ENCODE data around the gene TRPM8. TPM values are rescaled to one million over a fixed set of nuclear protein-coding genes. Genes with fewer than 3 reads are reported as not detected.

Gene TRPM8
- polyA plus RNA-seq, 4 donors, result 0.18 TPM; not detected in 3

DNA sequence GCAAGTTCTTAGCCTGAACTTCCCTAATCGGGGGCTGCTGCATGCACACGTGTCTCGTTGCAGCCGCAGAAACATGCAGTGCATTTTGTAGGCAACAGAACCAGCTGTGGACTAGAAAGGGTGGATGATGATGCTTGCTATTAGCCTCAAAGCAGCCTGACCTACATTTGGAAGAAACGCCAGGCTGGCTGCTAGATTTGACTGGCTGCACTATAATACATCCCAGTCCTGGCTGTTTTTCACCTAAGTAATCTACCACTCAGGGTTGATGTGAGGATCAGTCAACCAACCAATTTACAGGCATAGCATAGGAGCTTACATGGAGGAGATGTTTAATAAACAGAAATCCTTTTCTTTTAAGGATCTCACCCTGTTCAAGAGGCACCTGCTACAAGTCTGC lies 77.0 kb downstream of the TRPM8 start:
- DNase-seq, result no peak
- H3K27me3 ChIP-seq (ENCODE audit: control insufficient read depth in 3 of 3, insufficient read depth in 3 of 3, low read length in 3 of 3), result peaks cover 0 to 2% (median 0%) of the 10 kb centered on the region in 3 donors
- H3K9me3 ChIP-seq (ENCODE audit: control insufficient read depth in 2 of 2, insufficient read depth in 1 of 2, low read depth in 1 of 2, low read length in 1 of 2), result peaks cover 0 to 5% of the 10 kb centered on the region in 2 donors
- no peaks in the 10 kb centered on the region for H3K4me1 ChIP-seq (ENCODE audit: control insufficient read depth in 3 of 3, insufficient read depth in 2 of 3, low read depth in 1 of 3, low read length in 2 of 3)
- no peak overlapping the region for H3K27ac ChIP-seq (ENCODE audit: low read depth in 1 of 3, low read length in 2 of 3)
- H3K36me3 ChIP-seq (ENCODE audit: control insufficient read depth in 3 of 3, insufficient read depth in 2 of 3, low read depth in 1 of 3, low read length in 3 of 3), result no peaks in the 10 kb centered on the region
- no peak for FAIRE-seq
- WGBS, 3 donors, result 84 to 97% (median 87%) methylated on average over 5 of the region's 5 CpGs
- H3K4me3 ChIP-seq (ENCODE audit: low read depth in 1 of 3, low read length in 3 of 3), result no peak overlapping the region

DNA sequence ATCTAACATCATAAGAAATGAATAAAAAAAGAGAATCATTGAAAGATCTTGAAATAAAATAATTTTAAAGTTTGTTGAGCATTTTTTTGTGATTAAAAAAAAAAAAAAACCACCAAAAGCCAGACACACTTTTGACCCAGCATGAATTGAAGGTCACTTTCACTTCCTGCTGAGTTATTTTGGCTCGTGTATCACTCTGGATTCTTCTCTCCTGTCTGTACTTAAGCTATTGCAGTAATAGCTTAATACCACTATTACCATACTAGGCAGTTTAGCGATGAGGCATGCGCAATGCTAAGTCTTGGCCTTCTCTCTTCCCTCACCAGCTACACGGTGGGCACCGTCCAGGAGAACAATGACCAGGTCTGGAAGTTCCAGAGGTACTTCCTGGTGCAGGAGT lies 78.8 kb downstream of the TRPM8 start:
- Histone ChIP-seq H3K9me3 (ENCODE audit: control insufficient read depth in 2 of 2, insufficient read depth in 1 of 2, low read depth in 1 of 2, low read length in 1 of 2) (peaks cover 0 to 5% of the 10 kb centered on the region in 2 donors), H3K27me3 (ENCODE audit: control insufficient read depth in 3 of 3, insufficient read depth in 3 of 3, low read length in 3 of 3) (peaks cover 0 to 2% (median 0%) of the 10 kb centered on the region in 3 donors), H3K36me3 (ENCODE audit: control insufficient read depth in 3 of 3, insufficient read depth in 2 of 3, low read depth in 1 of 3, low read length in 3 of 3) (no peaks in the 10 kb centered on the region), H3K4me1 (ENCODE audit: control insufficient read depth in 3 of 3, insufficient read depth in 2 of 3, low read depth in 1 of 3, low read length in 2 of 3) (no peaks in the 10 kb centered on the region), H3K27ac (ENCODE audit: low read depth in 1 of 3, low read length in 2 of 3) (no peak overlapping the region), H3K4me3 (ENCODE audit: low read depth in 1 of 3, low read length in 3 of 3) (no peak overlapping the region)
- no peak for FAIRE-seq
- no peak for DNase-seq
- WGBS, 3 donors, result 75 to 82% (median 77%) methylated on average over 5 of the region's 5 CpGs

DNA sequence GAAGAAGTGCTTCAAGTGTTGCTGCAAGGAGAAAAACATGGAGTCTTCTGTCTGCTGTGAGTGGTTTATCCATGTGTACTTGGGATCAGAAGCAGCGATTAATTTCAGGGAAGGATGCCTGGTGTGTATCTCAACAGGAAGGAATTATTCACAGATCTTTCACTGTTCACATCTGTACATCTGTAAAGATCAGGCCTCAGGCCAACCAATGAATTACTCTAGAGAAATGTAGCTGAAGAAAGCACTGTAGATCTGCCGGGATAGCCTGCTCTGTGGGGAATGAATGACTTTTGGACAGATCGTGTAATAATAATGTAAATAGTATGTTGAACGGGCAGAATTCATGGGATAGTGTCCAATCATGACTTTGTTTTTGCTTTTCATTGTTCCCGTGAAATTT lies 79.3 kb downstream of the TRPM8 start:
- peaks cover 0 to 5% of the 10 kb centered on the region in 2 donors for H3K9me3 ChIP-seq (ENCODE audit: control insufficient read depth in 2 of 2, insufficient read depth in 1 of 2, low read depth in 1 of 2, low read length in 1 of 2)
- 71 to 85% (median 84%) methylated on average over 5 of the region's 5 CpGs for WGBS, 3 donors

DNA sequence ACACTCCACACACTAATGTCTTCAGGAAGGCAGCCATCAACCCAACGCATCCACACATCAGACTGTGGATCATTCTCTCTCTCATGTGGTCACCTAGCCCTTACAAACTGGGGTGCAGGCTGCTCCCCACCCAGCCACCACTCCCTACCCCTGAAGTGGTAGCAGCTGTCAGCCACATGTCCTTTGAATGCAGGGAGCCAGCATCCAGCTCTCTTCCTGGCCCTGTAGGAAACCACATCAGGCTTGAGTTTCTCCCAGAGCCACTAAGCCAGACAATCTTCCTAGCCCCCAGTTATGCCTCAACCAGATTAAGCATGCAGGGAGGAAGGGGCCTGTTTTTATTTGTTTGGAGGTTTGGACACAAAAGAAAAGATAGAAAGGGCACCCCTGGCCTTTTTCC lies 80.5 kb downstream of the TRPM8 start:
- Histone ChIP-seq H3K4me1 (ENCODE audit: control insufficient read depth in 3 of 3, insufficient read depth in 2 of 3, low read depth in 1 of 3, low read length in 2 of 3) (no peaks in the 10 kb centered on the region), H3K27ac (ENCODE audit: low read depth in 1 of 3, low read length in 2 of 3) (no peak overlapping the region), H3K4me3 (ENCODE audit: low read depth in 1 of 3, low read length in 3 of 3) (no peak overlapping the region), H3K36me3 (ENCODE audit: control insufficient read depth in 3 of 3, insufficient read depth in 2 of 3, low read depth in 1 of 3, low read length in 3 of 3) (no peaks in the 10 kb centered on the region), H3K9me3 (ENCODE audit: control insufficient read depth in 2 of 2, insufficient read depth in 1 of 2, low read depth in 1 of 2, low read length in 1 of 2) (peaks cover 0 to 5% of the 10 kb centered on the region in 2 donors), H3K27me3 (ENCODE audit: control insufficient read depth in 3 of 3, insufficient read depth in 3 of 3, low read length in 3 of 3) (peaks cover 0 to 4% (median 0%) of the 10 kb centered on the region in 3 donors)
- 56 to 85% (median 78%) methylated on average over 1 of the region's 1 CpG for WGBS, 3 donors
- FAIRE-seq, result no peak
- no peak for DNase-seq

More for the DNA sequence above, 79.3 kb downstream of the TRPM8 start:
- no peak overlapping the region for H3K4me3 ChIP-seq (ENCODE audit: low read depth in 1 of 3, low read length in 3 of 3)
- H3K27me3 ChIP-seq (ENCODE audit: control insufficient read depth in 3 of 3, insufficient read depth in 3 of 3, low read length in 3 of 3), result no peaks in the 10 kb centered on the region
- H3K27ac ChIP-seq (ENCODE audit: low read depth in 1 of 3, low read length in 2 of 3), result no peak overlapping the region
- H3K36me3 ChIP-seq (ENCODE audit: control insufficient read depth in 3 of 3, insufficient read depth in 2 of 3, low read depth in 1 of 3, low read length in 3 of 3), result no peaks in the 10 kb centered on the region
- FAIRE-seq, result no peak
- no peaks in the 10 kb centered on the region for H3K4me1 ChIP-seq (ENCODE audit: control insufficient read depth in 3 of 3, insufficient read depth in 2 of 3, low read depth in 1 of 3, low read length in 2 of 3)
- no peak for DNase-seq

DNA sequence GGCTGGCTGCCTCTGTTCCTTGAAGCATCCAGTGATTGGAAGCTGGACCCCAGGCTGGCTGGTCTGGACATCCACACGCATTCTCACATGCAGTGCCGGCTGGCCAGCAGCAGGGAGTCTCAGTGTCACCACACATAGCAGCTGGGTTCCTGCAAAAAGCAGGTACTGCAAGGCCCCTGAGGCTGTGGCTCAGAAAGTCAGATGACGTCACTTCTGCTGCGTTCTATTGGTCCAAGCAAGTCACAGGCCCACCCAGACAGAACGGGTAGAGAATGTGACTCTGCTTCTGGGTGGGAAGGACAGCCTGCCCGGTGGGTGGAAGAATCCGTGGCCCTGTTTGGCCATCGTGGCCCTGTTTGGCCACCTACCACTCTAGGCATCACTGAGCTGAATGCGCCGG lies 82.0 kb downstream of the TRPM8 start:
- Histone ChIP-seq H3K4me1 (ENCODE audit: control insufficient read depth in 3 of 3, insufficient read depth in 2 of 3, low read depth in 1 of 3, low read length in 2 of 3) (no peaks in the 10 kb centered on the region), H3K36me3 (ENCODE audit: control insufficient read depth in 3 of 3, insufficient read depth in 2 of 3, low read depth in 1 of 3, low read length in 3 of 3) (no peaks in the 10 kb centered on the region), H3K4me3 (ENCODE audit: low read depth in 1 of 3, low read length in 3 of 3) (no peak overlapping the region), H3K27me3 (ENCODE audit: control insufficient read depth in 3 of 3, insufficient read depth in 3 of 3, low read length in 3 of 3) (peaks cover 0 to 9% (median 0%) of the 10 kb centered on the region in 3 donors), H3K27ac (ENCODE audit: low read depth in 1 of 3, low read length in 2 of 3) (no peak overlapping the region), H3K9me3 (ENCODE audit: control insufficient read depth in 2 of 2, insufficient read depth in 1 of 2, low read depth in 1 of 2, low read length in 1 of 2) (no peaks in the 10 kb centered on the region)
- 84 to 86% (median 84%) methylated on average over 8 to 10 of the region's 10 CpGs for WGBS, 3 donors
- FAIRE-seq (no peak), DNase-seq (no peak)

DNA sequence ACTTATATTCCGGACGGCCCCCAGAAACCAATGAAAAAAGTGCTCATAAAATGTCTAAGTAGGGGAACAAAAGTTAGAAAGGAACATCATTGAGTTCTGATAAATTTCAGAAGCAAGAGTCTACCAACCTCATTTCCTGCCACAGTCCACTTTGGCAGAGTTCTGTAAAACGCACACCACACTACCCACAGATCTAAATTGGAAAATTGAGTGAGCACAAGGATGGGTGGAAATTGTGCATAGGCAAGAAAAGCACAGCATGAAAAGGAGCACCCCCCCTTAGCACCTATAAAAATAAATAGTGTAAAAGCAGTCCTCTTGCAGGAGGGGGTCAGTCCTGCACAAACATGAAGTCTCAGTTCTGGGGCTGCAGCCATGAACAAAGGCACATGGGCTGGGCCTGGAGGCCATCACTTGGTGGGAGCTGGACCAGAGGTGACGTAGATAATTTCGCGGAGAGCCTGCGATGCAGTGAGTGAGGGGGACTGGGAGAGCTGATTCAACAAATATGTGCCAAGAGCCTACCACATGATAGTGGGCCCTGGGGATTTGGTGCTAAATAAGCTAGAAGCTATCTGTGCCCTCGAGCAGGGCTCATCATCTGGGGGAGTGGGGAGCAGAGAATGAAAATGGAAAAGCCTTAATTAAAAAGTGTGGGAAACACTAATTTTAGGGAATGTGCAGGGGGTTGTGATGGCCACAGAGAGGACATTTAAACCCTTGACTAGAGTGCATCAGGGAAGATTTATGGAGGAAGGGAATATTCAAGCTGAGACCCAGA lies 84.4 kb downstream of the TRPM8 start:
- Histone ChIP-seq H3K4me1 (ENCODE audit: control insufficient read depth in 3 of 3, insufficient read depth in 2 of 3, low read depth in 1 of 3, low read length in 2 of 3) (no peaks in the 10 kb centered on the region), H3K9me3 (ENCODE audit: control insufficient read depth in 2 of 2, insufficient read depth in 1 of 2, low read depth in 1 of 2, low read length in 1 of 2) (no peaks in the 10 kb centered on the region), H3K4me3 (ENCODE audit: low read depth in 1 of 3, low read length in 3 of 3) (no peak overlapping the region), H3K27ac (ENCODE audit: low read depth in 1 of 3, low read length in 2 of 3) (no peak overlapping the region), H3K36me3 (ENCODE audit: control insufficient read depth in 3 of 3, insufficient read depth in 2 of 3, low read depth in 1 of 3, low read length in 3 of 3) (no peaks in the 10 kb centered on the region), H3K27me3 (ENCODE audit: control insufficient read depth in 3 of 3, insufficient read depth in 3 of 3, low read length in 3 of 3) (peaks cover 0 to 9% (median 0%) of the 10 kb centered on the region in 3 donors)
- FAIRE-seq, result no peak
- WGBS, 3 donors, result 81 to 90% (median 84%) methylated on average over 8 of the region's 8 CpGs
- peak in 1 of 2 donors; percentile 38 for DNase-seq

DNA sequence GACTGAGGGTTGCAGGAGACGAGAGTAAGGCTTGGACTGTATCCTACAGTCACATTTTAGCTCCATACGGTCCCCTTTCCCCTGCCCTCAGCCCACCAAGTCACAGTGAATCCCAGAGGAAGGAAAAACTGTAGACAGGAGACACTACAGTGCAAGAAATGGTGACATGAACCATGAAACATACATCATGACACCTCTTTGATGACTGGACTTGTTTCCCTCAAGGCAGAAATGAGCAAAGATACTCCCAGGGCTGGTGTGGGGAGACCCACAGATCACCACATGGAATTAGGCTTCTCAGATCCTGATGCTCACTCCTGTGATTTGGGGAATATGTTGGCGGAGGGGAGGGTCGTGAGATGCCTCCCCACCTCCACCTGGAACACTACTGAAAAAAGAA lies 85.1 kb downstream of the TRPM8 start:
- Histone ChIP-seq H3K36me3 (ENCODE audit: control insufficient read depth in 3 of 3, insufficient read depth in 2 of 3, low read depth in 1 of 3, low read length in 3 of 3) (no peaks in the 10 kb centered on the region), H3K4me3 (ENCODE audit: low read depth in 1 of 3, low read length in 3 of 3) (no peak overlapping the region), H3K9me3 (ENCODE audit: control insufficient read depth in 2 of 2, insufficient read depth in 1 of 2, low read depth in 1 of 2, low read length in 1 of 2) (no peaks in the 10 kb centered on the region), H3K4me1 (ENCODE audit: control insufficient read depth in 3 of 3, insufficient read depth in 2 of 3, low read depth in 1 of 3, low read length in 2 of 3) (no peaks in the 10 kb centered on the region), H3K27ac (ENCODE audit: low read depth in 1 of 3, low read length in 2 of 3) (no peak overlapping the region), H3K27me3 (ENCODE audit: control insufficient read depth in 3 of 3, insufficient read depth in 3 of 3, low read length in 3 of 3) (peaks cover 0 to 12% (median 0%) of the 10 kb centered on the region in 3 donors)
- 81 to 85% (median 83%) methylated on average over 4 of the region's 4 CpGs for WGBS, 3 donors
- DNase-seq (no peak), FAIRE-seq (no peak)

DNA sequence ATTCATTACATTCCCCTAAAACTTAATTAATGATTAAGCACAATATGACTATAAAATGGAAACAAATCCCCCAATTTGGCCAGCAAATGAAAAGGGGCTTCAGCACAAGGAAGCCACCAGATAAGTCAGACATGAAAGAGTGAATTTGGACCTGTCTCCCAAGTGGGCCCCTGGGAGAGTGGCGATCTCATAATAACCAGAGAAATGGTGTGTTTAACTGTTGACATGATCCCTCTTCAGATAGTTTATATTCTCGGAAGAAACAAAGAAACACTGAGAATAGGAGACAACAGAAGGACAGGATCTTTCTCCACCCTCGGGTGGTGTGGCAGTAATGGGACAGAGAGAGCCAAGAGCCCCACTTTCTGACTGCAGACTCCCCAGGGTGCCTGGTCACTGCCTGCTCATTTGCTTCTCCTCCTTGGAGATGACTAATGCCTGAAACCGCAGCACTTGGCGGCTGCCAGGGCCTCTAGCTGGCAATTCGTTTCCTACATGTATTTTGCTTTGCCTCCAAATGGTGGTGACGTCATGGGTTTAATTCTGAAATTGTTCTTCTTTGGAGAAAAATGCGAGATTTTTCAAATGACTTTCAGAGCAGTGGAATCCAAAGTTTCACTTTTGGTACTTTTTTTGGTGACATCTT lies 86.9 kb downstream of the TRPM8 start:
- H3K27ac ChIP-seq (ENCODE audit: low read depth in 1 of 3, low read length in 2 of 3), result no peak overlapping the region
- no peaks in the 10 kb centered on the region for H3K4me1 ChIP-seq (ENCODE audit: control insufficient read depth in 3 of 3, insufficient read depth in 2 of 3, low read depth in 1 of 3, low read length in 2 of 3)
- no peaks in the 10 kb centered on the region for H3K36me3 ChIP-seq (ENCODE audit: control insufficient read depth in 3 of 3, insufficient read depth in 2 of 3, low read depth in 1 of 3, low read length in 3 of 3)
- H3K27me3 ChIP-seq (ENCODE audit: control insufficient read depth in 3 of 3, insufficient read depth in 3 of 3, low read length in 3 of 3), result peaks cover 0 to 16% (median 0%) of the 10 kb centered on the region in 3 donors
- DNase-seq, result no peak
- H3K4me3 ChIP-seq (ENCODE audit: low read depth in 1 of 3, low read length in 3 of 3), result no peak overlapping the region
- no peaks in the 10 kb centered on the region for H3K9me3 ChIP-seq (ENCODE audit: control insufficient read depth in 2 of 2, insufficient read depth in 1 of 2, low read depth in 1 of 2, low read length in 1 of 2)
- FAIRE-seq, result no peak
- 49 to 61% (median 60%) methylated on average over 8 of the region's 8 CpGs for WGBS, 3 donors
